ENCODE data around the gene CTIF. TPM values are rescaled to one million over a fixed set of nuclear protein-coding genes. Genes with fewer than 3 reads are reported as not detected.

Gene CTIF
- total and polyA plus RNA-seq, 4 donors = 12.2 to 45.7 (median 32.6) TPM

GRCh38 chr18:48574667-48575300, 36.0 kb downstream of the CTIF start:
- DNase-seq (no peak), ATAC-seq (ENCODE audit: insufficient read depth, low FRiP score) (no peak)
- H3K9me3 ChIP-seq (ENCODE audit: control insufficient read depth in 4 of 4, insufficient read depth in 3 of 4, low read length in 3 of 4) = no peaks in the 10 kb centered on the region
- H3K27ac ChIP-seq (ENCODE audit: low read depth in 1 of 2, low read length in 1 of 2) = no peak overlapping the region
- H3K36me3 ChIP-seq (ENCODE audit: control insufficient read depth in 4 of 4, insufficient read depth in 4 of 4, low read length in 4 of 4) = peaks cover 0 to 8% (median 2%) of the 10 kb centered on the region in 4 donors
- no peak for TF ChIP-seq CTCF (IDR thresholded peaks at IDR 0.05; ENCODE audit: control extremely low read depth, extremely low read depth)
- H3K27me3 ChIP-seq (ENCODE audit: control insufficient read depth in 3 of 3, insufficient read depth in 3 of 3, low read length in 2 of 3) = no peaks in the 10 kb centered on the region
- H3K9ac ChIP-seq (ENCODE audit: insufficient read depth in 1 of 2, low read length in 2 of 2) = no peak overlapping the region
- WGBS, 2 donors = 80 to 85% methylated on average over 11 of the region's 11 CpGs
- H3K4me1 ChIP-seq (ENCODE audit: control insufficient read depth in 5 of 5, insufficient read depth in 5 of 5, low read length in 5 of 5) = peaks cover 0 to 5% (median 2%) of the 10 kb centered on the region in 5 donors
- no peak overlapping the region for H3K4me3 ChIP-seq

DNA sequence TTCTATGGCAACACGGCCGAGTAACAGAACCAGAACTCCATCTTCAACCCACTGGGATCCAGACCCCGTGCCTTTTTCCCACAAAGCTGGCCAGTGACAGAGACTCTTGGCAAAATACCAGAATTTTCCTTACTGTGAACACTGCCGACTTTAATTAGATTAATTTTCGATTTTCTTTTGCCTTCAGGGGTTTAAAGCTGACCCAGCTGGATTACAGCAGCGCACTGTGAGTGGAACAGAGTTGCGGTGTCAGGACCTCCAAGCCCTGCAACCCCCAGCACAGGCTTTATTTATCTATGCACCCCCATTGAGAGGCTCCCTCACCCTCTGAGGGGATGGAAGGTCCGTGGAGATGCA, 36.4 kb downstream of the CTIF start:
- WGBS, 2 donors = 78 to 85% methylated on average over 8 of the region's 8 CpGs
- no peaks in the 10 kb centered on the region for H3K27me3 ChIP-seq (ENCODE audit: control insufficient read depth in 3 of 3, insufficient read depth in 3 of 3, low read length in 2 of 3)
- no peak overlapping the region for H3K27ac ChIP-seq (ENCODE audit: low read depth in 1 of 2, low read length in 1 of 2)
- no peak overlapping the region for H3K9ac ChIP-seq (ENCODE audit: insufficient read depth in 1 of 2, low read length in 2 of 2)
- peak in 1 of 3 donors; percentile 9 for DNase-seq
- H3K4me3 ChIP-seq = no peak overlapping the region
- ATAC-seq (ENCODE audit: insufficient read depth, low FRiP score) = no peak
- no peak for TF ChIP-seq CTCF (IDR thresholded peaks at IDR 0.05; ENCODE audit: control extremely low read depth, extremely low read depth)
- peaks cover 0 to 5% (median 2%) of the 10 kb centered on the region in 5 donors for H3K4me1 ChIP-seq (ENCODE audit: control insufficient read depth in 5 of 5, insufficient read depth in 5 of 5, low read length in 5 of 5)
- peaks cover 0 to 8% (median 2%) of the 10 kb centered on the region in 4 donors for H3K36me3 ChIP-seq (ENCODE audit: control insufficient read depth in 4 of 4, insufficient read depth in 4 of 4, low read length in 4 of 4)
- no peaks in the 10 kb centered on the region for H3K9me3 ChIP-seq (ENCODE audit: control insufficient read depth in 4 of 4, insufficient read depth in 3 of 4, low read length in 3 of 4)

- Histone ChIP-seq H3K4me3 (no peak overlapping the region), H3K27ac (ENCODE audit: low read depth in 1 of 2, low read length in 1 of 2) (no peak overlapping the region), H3K4me1 (ENCODE audit: control insufficient read depth in 5 of 5, insufficient read depth in 5 of 5, low read length in 5 of 5) (peaks cover 0 to 5% (median 3%) of the 10 kb centered on the region in 5 donors), H3K9ac (ENCODE audit: insufficient read depth in 1 of 2, low read length in 2 of 2) (no peak overlapping the region), H3K27me3 (ENCODE audit: control insufficient read depth in 3 of 3, insufficient read depth in 3 of 3, low read length in 2 of 3) (no peaks in the 10 kb centered on the region), H3K9me3 (ENCODE audit: control insufficient read depth in 4 of 4, insufficient read depth in 3 of 4, low read length in 3 of 4) (no peaks in the 10 kb centered on the region), H3K36me3 (ENCODE audit: control insufficient read depth in 4 of 4, insufficient read depth in 4 of 4, low read length in 4 of 4) (peaks cover 0 to 8% (median 2%) of the 10 kb centered on the region in 4 donors)
- no peak for ATAC-seq (ENCODE audit: insufficient read depth, low FRiP score)
- WGBS, 2 donors = 89 to 92% methylated on average over 24 of the region's 24 CpGs
- no peak for TF ChIP-seq CTCF (IDR thresholded peaks at IDR 0.05; ENCODE audit: control extremely low read depth, extremely low read depth)
- DNase-seq = no peak
Measured at GRCh38 chr18:48575658-48576456, 37.0 kb downstream of the CTIF start.
